Upper lobe of right lung (tissue), 1 donor: ENCODE measurements around the gene TRIM15. TPM values are rescaled to one million over a fixed set of nuclear protein-coding genes. Genes with fewer than 3 reads are reported as not detected.
"Not testable (repeated sequence)": the region's sequence is repeated elsewhere in the genome, so short reads cannot be mapped to it uniquely, and the experiment has no call there.

ENCODE experiments used
- ATAC-seq: fragments of 200-7000 bp; cut with Tn5 transposase; one replicate; pipeline ENCODE4 v1.9.1; 2020; ENCODE audit warnings: mild to moderate bottlenecking, moderate library complexity
- DNase-seq: peaks from one replicate; pipeline ENCODE4 v3.0.0-alpha.2; 2020
- H3K27ac ChIP-seq: fragments of 200-600 bp; one replicate; pipeline ENCODE4 v1.8.0; 2022
- H3K27me3 ChIP-seq: fragments of 200-600 bp; one replicate; pipeline ENCODE4 v1.8.0; 2022; ENCODE audit warnings: mild to moderate bottlenecking
- H3K36me3 ChIP-seq: fragments of 200-600 bp; one replicate; pipeline ENCODE4 v1.8.0; 2022
- H3K4me1 ChIP-seq: fragments of 200-600 bp; one replicate; pipeline ENCODE4 v1.8.0; 2022
- H3K4me3 ChIP-seq: fragments of 200-600 bp; one replicate; pipeline ENCODE4 v1.8.0; 2022; ENCODE audit warnings: mild to moderate bottlenecking
- H3K9me3 ChIP-seq: fragments of 200-600 bp; one replicate; pipeline ENCODE4 v1.8.0; 2022
- CTCF ChIP-seq: fragments of 200-600 bp; IDR thresholded peaks from one replicate; pipeline ENCODE4 v1.8.0; 2022; ENCODE audit warnings: antibody characterized with exemption
- intact Hi-C: fragments of 100-400 bp; cut with DNase I; formaldehyde crosslinking; loops from one replicate; pipeline ENCODE4 v1.11.0; 2022
- total RNA-seq: library from RNA; stranded (reverse); fragmentation: NEBNext Ultra II Directional; extraction: Animal tissue kit (Norgen Biotek cat#: 25700); gene quantifications from one replicate; pipeline ENCODE4 v1.2.1, GENCODE V29; 2021
- donor health status: DM: no; HTN: yes; CAD: no; lungs with severe emphysema.

The TRIM15 gene
- total RNA-seq, 1 donor from 2014 or later: not detected

- no peak for ATAC-seq
- Histone ChIP-seq H3K36me3 (no peaks in the 10 kb centered on the region), H3K9me3 (no peaks in the 10 kb centered on the region), H3K27ac (no peak overlapping the region), H3K27me3 (no peaks in the 10 kb centered on the region), H3K4me1 (peaks cover 17% of the 10 kb centered on the region), H3K4me3 (no peak overlapping the region)
- intact Hi-C loops: no loop called here
- no peak for TF ChIP-seq CTCF
- no peak for DNase-seq
Measured at GRCh38 chr6:30216096-30216495, 52.8 kb downstream of the TRIM15 start.

GRCh38 chr6:30219244-30219643 lies 55.9 kb downstream of the TRIM15 start:
- H3K4me1 ChIP-seq: peaks cover 4% of the 10 kb centered on the region
- no peak overlapping the region for H3K4me3 ChIP-seq
- no peak overlapping the region for H3K27ac ChIP-seq
- no peaks in the 10 kb centered on the region for H3K36me3 ChIP-seq
- no peaks in the 10 kb centered on the region for H3K27me3 ChIP-seq
- peak; percentile 82 for TF ChIP-seq CTCF
- intact Hi-C loops: no loop called here
- no peaks in the 10 kb centered on the region for H3K9me3 ChIP-seq
- DNase-seq (no peak), ATAC-seq (peak; percentile 87)

GRCh38 chr6:30221395-30221794 lies 58.0 kb downstream of the TRIM15 start:
- H3K9me3 ChIP-seq, H3K27me3 ChIP-seq, DNase-seq, H3K36me3 ChIP-seq, H3K27ac ChIP-seq, intact Hi-C loops, H3K4me3 ChIP-seq, ATAC-seq, H3K4me1 ChIP-seq: not testable (repeated sequence)

- DNase-seq, H3K4me1 ChIP-seq, ATAC-seq, intact Hi-C loops, H3K9me3 ChIP-seq, H3K27me3 ChIP-seq, H3K27ac ChIP-seq, H3K36me3 ChIP-seq, H3K4me3 ChIP-seq: not testable (repeated sequence)
Measured at GRCh38 chr6:30221956-30222355, 58.6 kb downstream of the TRIM15 start.

Other genes starting within 250 kb of the TRIM15 start
- 1,071 TPM for gene HLA-A, start 221.0 kb upstream of the TRIM15 start, total RNA-seq
- 20.3 TPM for gene POLR1H, start 102.3 kb upstream of the TRIM15 start, total RNA-seq
- gene PPP1R11, start 96.3 kb upstream of the TRIM15 start, total RNA-seq: 62.6 TPM
- 2.4 TPM for gene RNF39, start 87.8 kb upstream of the TRIM15 start, total RNA-seq
- 0.35 TPM for gene TRIM31, start 50.5 kb upstream of the TRIM15 start, total RNA-seq
- gene TRIM40, start 27.4 kb upstream of the TRIM15 start, total RNA-seq: not detected
- gene TRIM10, start 2.3 kb upstream of the TRIM15 start, total RNA-seq: not detected
- 48.1 TPM for gene TRIM26, start 49.9 kb downstream of the TRIM15 start, total RNA-seq
- 11.5 TPM for gene TRIM39, start 163.4 kb downstream of the TRIM15 start, total RNA-seq
- 29.3 TPM for gene RPP21, start 181.6 kb downstream of the TRIM15 start, total RNA-seq